SIG-M5 treated with dmso at 0.1 percent for 504 hours (cell line): Measurements from ENCODE around the gene AMACR.
A peak's percentile ranks its signal among the peaks of the same experiment; 100 is the strongest.

Experiments used
- DNase-seq: peaks from one replicate; lab custom pipeline; 2025; ENCODE audit not compliant: unreplicated experiment; lab: John Stamatoyannopoulos, UW

AMACR gene

DNA sequence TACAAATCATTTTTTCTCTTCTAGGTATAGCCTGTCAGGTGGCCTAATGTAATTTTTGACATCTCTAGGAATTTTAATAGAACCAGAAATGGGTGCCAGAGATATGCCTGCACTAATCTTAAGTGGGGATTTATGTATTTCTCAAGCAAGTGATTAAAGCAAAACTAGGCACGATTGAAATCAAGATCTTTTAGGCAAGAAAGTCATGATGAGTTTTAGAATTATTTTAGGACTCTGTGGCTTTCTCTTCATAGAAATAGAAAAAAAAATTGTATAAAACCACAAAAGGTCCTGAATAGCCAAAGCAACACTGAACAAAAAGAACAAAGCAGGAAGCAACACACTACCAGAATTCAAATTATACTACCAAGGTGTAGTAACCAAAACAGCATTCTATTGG lies 952 bp upstream of the AMACR start:
- DNase-seq: no peak

DNA sequence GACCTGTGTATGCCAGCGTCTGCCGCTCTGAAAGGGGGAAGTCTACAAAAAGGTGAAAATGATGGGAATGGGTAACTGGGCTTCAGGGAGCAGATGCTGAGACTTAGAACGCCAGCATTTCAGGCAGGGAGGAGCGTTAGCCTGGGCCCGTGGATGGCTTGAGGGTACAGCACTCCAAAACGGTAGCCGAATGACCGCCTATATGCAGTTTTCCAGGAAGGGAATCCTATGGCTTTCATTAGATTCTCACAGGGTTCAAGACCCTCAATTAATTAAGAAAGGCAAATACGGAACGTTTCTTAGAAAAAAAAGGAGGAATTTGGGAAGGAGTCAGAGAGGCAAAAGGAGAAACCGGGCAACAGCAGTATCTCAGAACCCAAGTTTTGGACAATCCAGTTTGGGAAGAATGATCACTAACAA lies 639 bp downstream of the AMACR start:
- DNase-seq: peak; percentile 20

DNA sequence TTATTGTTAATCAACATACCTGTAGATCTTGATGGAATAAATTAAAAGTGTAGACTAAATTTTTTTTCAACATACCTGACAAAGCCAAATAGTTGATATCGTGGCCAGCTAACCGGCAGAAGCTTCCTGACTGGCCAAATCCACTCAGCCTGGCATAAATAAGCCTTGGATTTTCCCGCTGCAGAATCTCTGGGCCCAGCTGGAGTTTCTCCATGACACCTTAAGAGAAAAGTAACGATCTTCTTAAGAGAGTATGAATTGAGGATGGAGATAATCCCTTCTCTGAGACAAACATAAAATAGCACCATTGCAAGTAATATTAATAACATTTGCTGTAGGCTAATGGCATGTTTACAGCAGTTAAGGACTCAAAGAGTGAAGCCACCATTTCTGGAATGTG lies 2.2 kb downstream of the AMACR start:
- no peak for DNase-seq

DNA sequence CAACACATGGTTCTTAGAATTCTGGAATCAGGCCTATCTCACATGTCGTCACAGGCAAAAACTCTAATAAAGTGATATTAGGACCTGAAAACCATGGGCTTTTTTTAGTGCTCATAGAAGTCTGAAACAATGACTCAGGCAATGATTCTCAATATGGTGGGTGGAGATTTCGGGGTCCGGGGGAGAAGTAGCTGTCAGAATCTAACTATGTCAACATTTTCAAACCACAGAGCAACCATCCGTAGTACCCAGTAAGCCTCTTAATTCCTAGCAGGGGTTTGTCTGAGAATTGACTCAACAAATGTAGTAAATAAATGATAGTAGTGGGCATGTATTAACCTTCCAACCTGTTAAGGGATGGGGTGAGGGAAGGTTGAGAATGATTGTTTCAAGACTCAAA lies 2.6 kb downstream of the AMACR start:
- peak; percentile 7 for DNase-seq

DNA sequence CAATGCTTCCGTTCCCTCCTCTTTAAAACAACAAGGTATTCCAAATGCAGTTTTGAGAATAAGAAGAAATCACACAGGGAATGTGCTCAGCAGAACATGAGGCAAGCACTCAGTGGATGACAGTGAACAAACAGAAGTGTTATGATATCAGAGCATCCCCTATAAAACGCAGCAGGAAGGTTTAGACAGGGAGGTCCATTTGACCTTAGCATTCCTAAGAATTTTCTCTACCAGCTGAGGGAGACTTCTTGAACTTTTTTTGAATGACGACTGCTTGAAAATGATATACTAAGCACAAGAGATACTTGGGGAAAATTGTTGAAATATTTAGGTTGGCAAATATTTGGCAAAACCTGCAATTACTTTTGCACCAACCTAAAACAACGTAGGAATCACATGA lies 3.9 kb downstream of the AMACR start:
- DNase-seq: no peak

DNA sequence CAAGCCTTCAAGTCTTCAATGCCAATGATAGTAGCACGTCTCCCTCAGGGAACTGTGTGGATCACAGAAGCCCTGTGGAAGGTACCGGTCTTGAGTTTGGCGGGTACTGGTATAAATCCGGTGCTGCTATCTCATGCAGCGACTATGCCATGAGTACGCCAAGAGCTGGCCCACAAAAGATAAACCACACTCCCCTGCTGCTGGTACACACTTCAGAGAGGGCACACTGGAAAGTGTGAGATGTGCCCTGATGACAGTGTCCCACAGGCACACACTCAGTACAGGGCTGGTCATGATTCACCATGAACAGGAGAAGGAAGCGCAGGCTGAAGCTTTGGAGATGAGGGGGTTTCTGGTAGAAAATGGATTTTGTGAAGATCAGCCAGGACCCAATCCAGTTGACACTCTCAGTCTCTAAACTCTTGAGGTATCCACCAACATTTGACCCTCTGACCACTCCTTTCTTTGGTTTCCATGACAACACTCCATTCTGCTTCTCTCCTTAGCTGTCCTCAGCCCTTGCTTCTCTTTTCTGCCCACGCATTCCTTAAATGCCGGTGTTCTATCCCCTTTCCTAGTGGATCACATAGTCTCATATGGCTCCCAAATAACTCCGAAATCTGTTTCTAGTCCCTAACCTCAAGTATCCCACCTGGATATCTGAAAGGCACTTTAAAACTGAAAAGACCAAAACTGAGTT lies 5.1 kb downstream of the AMACR start:
- no peak for DNase-seq

DNA sequence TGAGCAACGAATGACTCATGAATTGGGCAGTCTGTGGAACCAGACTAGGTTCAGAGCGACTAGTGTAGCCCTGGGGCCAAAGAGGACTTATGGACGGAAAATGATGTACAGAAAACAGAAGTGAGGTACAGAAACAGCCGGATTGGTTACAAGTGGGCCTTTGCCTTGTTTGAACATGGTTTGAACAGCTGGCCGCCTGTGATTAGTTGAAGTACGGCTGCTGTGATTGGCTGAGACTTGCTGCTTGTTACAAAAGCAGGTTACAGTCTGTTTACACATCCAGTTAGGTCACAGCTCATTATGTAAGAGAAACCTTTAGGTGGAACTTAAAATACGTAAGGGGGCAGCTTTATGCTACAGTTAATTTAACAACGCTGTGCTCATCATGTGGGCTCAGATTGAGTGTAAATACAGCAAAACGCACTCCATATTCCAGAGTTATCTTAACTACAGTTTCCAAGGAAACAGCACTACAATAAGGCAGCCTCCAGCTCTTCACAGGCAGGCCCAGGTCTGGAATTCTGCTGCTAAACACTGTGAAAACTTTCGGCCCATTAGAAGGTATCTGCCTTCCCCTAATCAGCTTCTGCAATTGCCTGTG lies 6.5 kb downstream of the AMACR start:
- peak; percentile 24 for DNase-seq

DNA sequence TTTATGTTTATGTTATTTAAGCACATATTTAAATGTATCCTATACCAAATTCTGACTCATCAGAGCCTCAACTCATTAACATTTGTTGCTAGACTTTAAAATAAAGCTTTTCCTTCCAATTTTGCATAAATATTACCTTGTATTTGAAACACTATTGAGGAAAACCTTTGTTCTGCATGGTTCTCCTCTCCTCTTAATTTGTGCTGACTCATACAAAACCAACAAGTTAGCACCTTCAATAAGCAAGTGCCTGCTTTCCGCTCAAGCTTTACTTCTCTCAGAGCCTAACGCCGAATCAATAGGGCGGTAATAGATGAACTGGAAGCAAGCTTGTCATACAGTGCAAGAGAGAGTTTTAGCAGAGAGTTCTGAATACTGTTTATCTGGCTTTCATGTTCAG lies 7.9 kb downstream of the AMACR start:
- no peak for DNase-seq

DNA sequence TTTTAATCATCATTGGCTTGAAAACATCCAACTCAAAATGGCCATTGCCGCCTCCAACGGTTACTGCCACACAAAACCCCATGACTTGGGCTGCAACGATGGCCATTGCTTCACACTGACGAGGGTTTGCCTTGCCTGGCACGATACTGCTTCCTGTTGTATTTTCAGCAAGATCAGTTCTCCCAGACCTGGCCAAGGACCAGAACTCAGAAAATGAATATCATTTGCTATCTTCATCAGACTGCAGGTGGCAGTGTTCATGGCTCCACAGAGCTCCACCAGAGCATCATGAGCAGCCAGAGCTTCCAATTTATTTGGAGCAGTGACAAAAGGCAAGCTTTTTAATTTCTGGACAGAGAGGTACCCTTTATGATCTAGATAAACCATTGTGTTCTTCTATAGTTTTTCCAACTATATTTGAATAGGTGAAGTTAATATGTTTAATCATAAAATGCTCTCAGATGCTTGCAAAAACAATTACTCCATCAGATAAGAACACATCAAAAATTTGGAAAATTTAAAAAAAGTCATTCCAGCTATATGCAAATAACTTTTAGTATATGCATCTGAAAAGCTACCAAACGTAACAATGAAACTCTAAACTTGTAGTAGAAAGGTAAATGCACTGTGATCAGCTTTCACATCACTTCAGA lies 10.4 kb downstream of the AMACR start:
- DNase-seq: peak; percentile 72

DNA sequence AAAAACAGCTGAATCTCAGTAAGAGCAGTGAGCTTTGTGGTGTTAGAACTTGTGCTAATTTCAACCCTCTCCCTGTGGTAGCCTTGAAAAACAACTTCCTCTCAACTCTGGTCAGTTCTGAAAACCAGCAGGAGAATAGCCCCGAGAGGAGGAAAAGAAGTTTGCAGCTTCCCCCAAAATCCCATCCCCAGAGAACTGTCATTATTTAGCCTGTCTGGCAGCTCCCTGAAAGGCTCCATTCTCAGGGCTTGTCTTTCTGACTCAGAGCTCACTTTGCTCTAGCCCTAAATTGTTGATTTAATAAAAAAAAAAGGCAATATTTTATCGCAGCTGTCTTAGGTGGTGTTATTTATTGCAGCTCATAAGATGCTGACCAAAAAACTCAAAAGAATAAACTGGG lies 12.0 kb downstream of the AMACR start:
- DNase-seq: no peak

DNA sequence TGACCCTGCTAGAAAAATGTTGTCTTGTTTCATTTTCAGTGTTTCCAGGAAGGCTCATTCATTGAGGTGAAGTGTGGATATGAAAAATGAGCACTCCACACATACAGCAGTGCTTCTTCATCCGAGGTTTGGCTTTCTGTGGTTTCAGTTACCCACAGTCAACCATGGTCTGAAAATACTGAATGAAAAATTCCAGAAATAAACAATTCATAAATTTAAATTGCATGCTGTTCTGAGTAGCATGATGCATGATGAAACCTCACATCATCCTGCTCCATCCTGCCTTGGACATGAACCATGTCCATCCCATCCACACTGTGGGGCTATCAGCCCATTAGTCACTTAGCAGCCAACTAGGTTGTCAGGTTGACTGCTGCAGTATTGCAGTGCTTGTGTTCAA lies 13.0 kb downstream of the AMACR start:
- DNase-seq: no peak

DNA sequence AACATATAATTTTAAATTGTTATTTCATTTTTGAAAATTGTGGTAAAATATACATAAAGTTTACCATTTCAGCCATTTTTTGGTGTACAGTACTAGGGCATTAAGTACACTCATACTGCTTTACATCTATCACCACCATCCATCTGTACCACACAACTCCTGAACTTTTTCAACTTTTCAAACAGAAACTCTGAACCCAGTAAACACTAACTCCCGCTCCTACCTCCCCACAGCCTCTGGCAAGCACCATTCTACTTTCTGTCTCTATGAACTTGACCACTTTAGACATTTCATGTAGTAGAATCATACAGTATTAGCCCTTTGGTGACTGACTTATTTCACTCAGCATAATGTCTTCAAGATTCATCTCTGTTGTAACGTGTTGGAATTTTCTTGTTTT lies 15.0 kb downstream of the AMACR start:
- DNase-seq: no peak

DNA sequence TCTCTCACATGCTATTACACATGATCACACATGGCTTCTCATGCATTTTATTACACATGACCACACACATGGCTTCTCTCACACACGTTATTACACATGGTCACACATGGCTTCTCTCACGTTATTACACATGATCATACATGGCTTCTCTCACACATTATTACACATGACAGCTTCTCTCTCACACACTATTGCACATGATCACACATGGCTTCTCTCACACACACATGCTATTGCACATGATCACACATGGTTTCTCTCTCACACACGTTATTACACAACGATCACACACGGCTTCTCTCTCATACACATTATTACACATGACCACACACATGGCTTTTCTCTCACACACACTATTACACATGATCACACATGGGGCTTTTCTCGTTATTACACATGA lies 22.4 kb downstream of the AMACR start:
- no peak for DNase-seq

DNA sequence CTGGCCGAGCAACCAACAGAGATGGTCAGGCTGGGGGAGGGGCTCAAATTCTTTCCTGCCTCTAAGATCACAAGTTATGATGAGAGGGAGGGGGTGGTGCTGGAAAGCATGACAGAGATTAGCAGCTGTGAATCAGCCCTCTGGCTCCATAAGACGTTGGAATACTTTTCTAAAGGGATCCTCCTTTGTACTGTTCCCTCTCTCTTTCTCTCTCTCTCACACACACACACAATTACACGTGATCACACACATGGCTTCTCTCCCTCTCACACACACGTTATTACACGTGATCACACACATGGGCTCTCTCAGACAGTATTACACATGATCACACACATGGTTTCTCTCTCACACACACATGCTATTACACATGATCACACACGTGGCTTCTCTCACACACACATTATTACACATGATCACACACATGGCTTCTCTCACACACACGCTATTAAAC lies 23.2 kb downstream of the AMACR start, which contains the start of gene SLC45A2:
SLC45A2 (minus strand) TSS at position 23 of the 454 bp plus-strand sequence. CDS start 110 bp downstream, outside the sequence.
- DNase-seq: no peak

DNA sequence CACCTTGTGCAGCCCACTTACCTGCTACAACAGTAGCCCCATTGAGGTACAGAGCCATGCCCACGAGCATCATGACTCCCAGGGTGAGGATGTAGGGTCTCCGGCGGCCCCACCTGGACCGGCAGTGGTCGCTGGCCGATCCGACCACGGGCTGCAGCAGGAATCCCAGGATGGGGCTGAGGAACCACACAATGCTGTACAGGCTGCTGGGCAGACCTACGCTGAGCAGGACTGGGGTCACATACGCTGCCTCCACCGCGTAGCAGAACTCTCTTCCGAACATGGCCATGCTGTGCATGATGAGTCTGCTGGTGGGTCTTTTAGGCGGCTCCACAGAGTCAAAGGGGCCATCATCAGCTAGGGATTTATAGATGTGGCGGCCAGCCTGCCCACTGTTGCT lies 23.7 kb downstream of the AMACR start:
- no peak for DNase-seq

DNA sequence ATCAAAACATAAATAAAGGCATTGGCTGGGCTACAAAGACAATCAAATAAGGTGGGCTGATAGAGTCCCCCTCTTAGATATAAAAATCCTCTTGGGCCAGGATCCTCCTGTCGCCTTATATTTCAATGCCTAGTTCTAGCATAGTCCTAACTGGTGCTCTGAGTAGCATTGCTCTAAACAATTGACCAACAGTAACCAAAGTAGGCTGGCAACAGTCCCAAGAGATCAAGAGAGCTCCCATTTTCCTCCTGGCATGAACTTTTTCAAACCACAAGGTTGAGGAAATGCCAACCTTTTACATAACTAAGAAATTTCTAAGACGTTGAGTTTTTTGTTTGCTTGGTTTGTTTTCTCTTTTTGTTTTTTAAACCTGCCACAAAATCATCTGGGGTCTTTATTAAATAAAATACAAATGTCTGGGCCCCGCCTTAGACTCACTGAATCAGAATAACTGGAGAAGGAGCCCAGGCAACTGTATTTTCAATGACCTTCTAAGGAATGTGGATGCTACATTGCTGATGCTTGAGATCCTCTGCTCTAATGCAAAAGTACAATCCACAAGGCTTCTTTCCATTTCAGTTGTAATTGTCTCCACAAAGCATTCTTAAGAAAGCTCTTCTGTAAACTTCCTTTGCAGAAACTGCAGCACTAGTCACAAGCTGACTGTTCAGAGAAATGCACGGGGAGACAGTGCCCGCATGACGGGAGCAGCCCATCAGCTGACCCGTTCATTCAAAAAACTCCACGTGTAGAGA lies 26.3 kb downstream of the AMACR start:
- no peak for DNase-seq

DNA sequence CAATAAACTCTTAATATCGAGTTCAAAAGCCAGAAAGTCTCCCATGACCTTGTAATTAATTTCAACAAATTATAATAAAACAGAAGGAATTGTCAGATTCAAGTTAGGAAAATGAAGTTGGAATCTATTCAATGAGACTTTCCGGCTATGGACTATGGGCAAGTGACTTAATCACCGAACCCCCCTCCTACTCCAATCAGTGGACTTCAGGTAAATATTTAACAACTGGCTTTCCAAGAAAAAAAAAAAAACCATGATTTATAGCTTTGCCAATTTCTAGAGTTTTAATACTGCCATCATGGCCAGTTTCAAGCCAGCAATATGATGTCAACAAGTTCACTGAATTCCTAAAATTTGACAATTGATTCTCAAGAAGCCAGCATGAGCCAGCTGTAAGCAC lies 27.8 kb downstream of the AMACR start:
- no peak for DNase-seq

DNA sequence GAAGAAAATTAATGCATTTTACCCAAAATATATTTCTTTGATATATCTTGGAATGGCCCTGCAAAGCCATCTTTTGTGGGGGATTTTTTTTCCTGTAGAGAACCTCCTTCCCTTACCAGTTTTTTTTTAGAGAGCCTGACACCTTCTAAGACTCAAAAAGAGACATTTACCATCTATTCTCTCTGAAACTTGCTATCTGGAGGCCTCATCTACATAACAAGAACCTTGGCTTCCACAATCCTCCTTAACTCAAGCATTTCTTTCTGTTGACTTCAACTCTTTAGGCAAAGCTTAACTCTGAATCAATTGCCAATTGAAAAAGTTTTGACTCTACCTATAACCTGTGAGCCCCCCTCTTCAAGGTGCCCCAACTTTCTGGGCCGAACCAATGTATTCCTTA lies 29.5 kb downstream of the AMACR start:
- no peak for DNase-seq

DNA sequence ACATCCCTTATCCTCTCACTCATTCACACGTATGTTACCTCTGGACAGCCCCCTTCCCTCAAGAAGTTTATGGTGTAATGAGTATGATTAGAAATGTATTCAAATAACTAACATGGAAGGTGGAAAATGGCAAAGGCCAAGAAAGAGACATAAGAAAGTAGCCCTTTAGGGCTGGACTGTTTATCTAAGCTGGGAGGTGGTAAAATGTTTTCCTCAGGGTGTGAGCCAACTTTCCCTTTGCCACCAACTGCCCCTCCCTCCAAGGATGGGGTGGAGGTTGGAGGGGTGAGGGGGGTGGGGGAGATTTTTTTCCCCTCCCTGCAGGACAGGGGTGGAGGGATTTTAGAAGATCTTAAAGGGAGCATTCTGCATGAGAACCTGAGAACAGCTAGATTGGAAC lies 31.5 kb downstream of the AMACR start:
- DNase-seq: no peak

DNA sequence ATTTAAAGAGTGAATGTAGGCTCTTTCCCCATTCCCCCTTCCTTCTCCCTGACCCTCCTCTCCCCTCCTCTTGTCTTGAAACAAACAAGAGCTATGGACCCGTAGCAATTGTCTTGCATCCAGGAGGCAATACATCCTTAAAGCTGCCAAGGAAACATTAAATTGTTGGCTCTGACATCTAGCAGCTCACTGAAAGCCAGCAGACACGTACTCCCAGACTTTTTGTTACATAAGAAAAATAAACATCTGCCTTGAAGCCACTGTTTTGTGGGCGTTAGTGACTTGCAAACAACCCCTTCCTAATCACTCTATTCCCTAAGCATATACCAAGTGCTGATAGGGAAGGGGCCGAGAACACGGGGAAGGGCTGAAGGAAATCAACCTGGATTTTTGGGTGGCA lies 32.0 kb downstream of the AMACR start:
- no peak for DNase-seq

DNA sequence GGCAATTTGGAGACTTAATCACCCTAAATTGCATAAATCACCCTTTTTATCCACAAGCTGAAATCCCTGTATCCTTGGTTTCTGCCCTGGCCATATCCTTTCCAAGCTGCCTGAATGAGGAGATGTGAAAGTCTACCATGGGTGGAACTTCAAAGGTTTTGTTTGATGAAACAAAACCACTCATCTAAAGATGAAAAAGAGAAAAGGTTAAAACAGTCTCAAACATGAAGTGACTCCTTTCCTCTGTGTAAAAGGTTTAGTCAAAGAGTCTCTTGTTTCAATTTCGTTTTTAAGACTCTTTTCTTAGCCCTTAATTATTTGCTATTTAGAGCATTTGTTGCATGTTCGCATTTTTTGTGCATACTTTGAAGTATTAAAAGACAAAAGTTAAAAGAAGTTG lies 34.6 kb downstream of the AMACR start:
- DNase-seq: no peak
